HCT116 (cell line): ENCODE measurements around the gene BCS1L. TPM values are rescaled to one million over a fixed set of nuclear protein-coding genes. Genes with fewer than 3 reads are reported as not detected.

Experiments used
- ATAC-seq: fragments of 200-7000 bp; cut with Tn5 transposase; 2 replicates; pipeline ENCODE4 v1.9.1; 2020; ENCODE audit warnings: mild to moderate bottlenecking, moderate library complexity
- BruUV-seq: library from RNA; stranded (reverse); fragments of 400-500 nt; replicated peaks from 2 replicates; lab custom pipeline; 2021; lab: Mats Ljungman, UMichigan
- CTCF ChIA-PET: fragments of 300-600 bp; sonication (Branson Sonifier 250); formaldehyde crosslinking; loops from one replicate; lab custom pipeline; 2021; ENCODE audit warnings: antibody characterized with exemption; lab: Charles Lee
- POLR2A ChIA-PET: fragments of 300-600, 350-600 bp; sonication (Branson Sonifier 250); formaldehyde crosslinking; loops from one replicate; lab custom pipeline; 2021; ENCODE audit warnings: antibody characterized with exemption; lab: Charles Lee
- RAD21 ChIA-PET, 2 experiments: fragments of 300-600 bp; sonication (Branson Sonifier 250); formaldehyde crosslinking; loops; one replicate each; lab custom pipeline; 2023; ENCODE audit warnings: low total read pairs in 2 of 2; ENCODE audit not compliant: uncharacterized antibody in 2 of 2, unreplicated experiment in 2 of 2, low non-redundant PET in 1 of 2; lab: Charles Lee
- DNase-seq: peaks from one replicate; pipeline ENCODE4 v3.0.0-alpha.2; 2010; ENCODE audit warnings: low read depth, low spot score
- H2AFZ ChIP-seq: fragments of 200-600 bp; shearing (Covaris generic), sonication (generic); 2 replicates; pipeline ENCODE4 v1.6.1; 2017; ENCODE audit warnings: low read depth, mixed run types, mixed read lengths, antibody characterized with exemption, low read length; ENCODE audit not compliant: poor library complexity, severe bottlenecking
- H3K27ac ChIP-seq: 2 replicates; pipeline ENCODE4 v1.5.1; 2012; ENCODE audit warnings: low read depth, low read length
- H3K27me3 ChIP-seq: fragments of 200-600 bp; sonication (generic); 2 replicates; pipeline ENCODE4 v1.6.1; 2016; ENCODE audit warnings: mixed run types, low read length, mixed read lengths; ENCODE audit not compliant: insufficient read depth
- H3K36me3 ChIP-seq, 2 experiments: fragments of 200-500 bp in 1 of 2; fragments of 200-600 bp in 1 of 2; sonication (Bioruptor generic) in 1 of 2; sonication (generic) in 1 of 2; 2 replicates each; pipeline versions ENCODE4 v1.5.1 to v1.6.1; 2014 to 2016; ENCODE audit warnings: low read length in 2 of 2, inconsistent platforms in 1 of 2, mixed read lengths in 1 of 2, mixed run types in 1 of 2; ENCODE audit not compliant: insufficient read depth in 2 of 2, control insufficient read depth in 1 of 2
- H3K4me1 ChIP-seq, 2 experiments: fragments of 200-600 bp in 1 of 2; sonication (generic) in 1 of 2; 2 replicates each; pipeline versions ENCODE4 v1.5.1 to v1.6.1; 2012 to 2017; ENCODE audit warnings: low read length in 2 of 2, inconsistent platforms in 1 of 2, mild to moderate bottlenecking in 1 of 2, mixed read lengths in 1 of 2, mixed run types in 1 of 2, moderate library complexity in 1 of 2; ENCODE audit not compliant: insufficient read depth in 2 of 2, control insufficient read depth in 1 of 2
- H3K4me2 ChIP-seq: fragments of 200-600 bp; sonication (generic); 2 replicates; pipeline ENCODE4 v1.6.1; 2017; ENCODE audit warnings: mixed run types, low read length, mixed read lengths
- H3K4me3 ChIP-seq, 2 experiments: fragments of 200-600 bp in 1 of 2; sonication (generic) in 1 of 2; replicated peaks in 1 of 2; 2 replicates each; pipeline ENCODE4 v1.5.1; 2011 to 2016; ENCODE audit warnings: low read length in 2 of 2, control low read depth in 1 of 2, low read depth in 1 of 2, mild to moderate bottlenecking in 1 of 2, mixed read lengths in 1 of 2, mixed run types in 1 of 2
- H3K79me2 ChIP-seq: fragments of 200-600 bp; sonication (generic); 2 replicates; pipeline ENCODE4 v1.6.1; 2017; ENCODE audit warnings: mild to moderate bottlenecking, mixed run types, low read length, moderate library complexity, mixed read lengths; ENCODE audit not compliant: insufficient read depth
- H3K9ac ChIP-seq: fragments of 200-600 bp; sonication (generic); 2 replicates; pipeline ENCODE4 v1.6.1; 2016; ENCODE audit warnings: low read length, mixed read lengths
- H3K9me2 ChIP-seq: fragments of 200-600 bp; sonication (generic), shearing (Covaris generic); 2 replicates; pipeline ENCODE4 v1.6.1; 2017; ENCODE audit warnings: mixed run types, mild to moderate bottlenecking, moderate library complexity; ENCODE audit not compliant: insufficient read depth
- H3K9me3 ChIP-seq, 2 experiments: fragments of 200-500 bp in 1 of 2; fragments of 200-600 bp in 1 of 2; sonication (Bioruptor generic) in 1 of 2; sonication (generic) in 1 of 2; 2 replicates each; pipeline ENCODE4 v1.6.1; 2014 to 2017; ENCODE audit warnings: low read length in 2 of 2, mixed read lengths in 2 of 2, inconsistent platforms in 1 of 2, low read depth in 1 of 2, mild to moderate bottlenecking in 1 of 2, mixed run types in 1 of 2, moderate library complexity in 1 of 2; ENCODE audit not compliant: control insufficient read depth in 1 of 2, insufficient read depth in 1 of 2
- H4K20me1 ChIP-seq: fragments of 200-600 bp; sonication (generic), shearing (Covaris generic); 2 replicates; pipeline ENCODE4 v1.6.1; 2017; ENCODE audit warnings: mixed run types, mild to moderate bottlenecking, moderate library complexity; ENCODE audit not compliant: insufficient read depth
- ATF3 ChIP-seq: IDR thresholded peaks from 2 replicates; pipeline ENCODE4 v1.6.1; 2012
- CBX3 ChIP-seq: IDR thresholded peaks from 2 replicates; pipeline ENCODE4 v1.6.1; 2012; ENCODE audit warnings: low read depth
- EGR1 ChIP-seq: IDR thresholded peaks from 2 replicates; pipeline ENCODE4 v1.6.1; 2012; ENCODE audit warnings: low read depth
- ELF1 ChIP-seq: IDR thresholded peaks from 2 replicates; pipeline ENCODE4 v1.6.1; 2012; ENCODE audit warnings: low read depth, borderline replicate concordance
- EZH2 ChIP-seq: fragments of 200-600 bp; sonication (generic); IDR thresholded peaks from 2 replicates; pipeline ENCODE4 v1.6.1; 2017; ENCODE audit warnings: antibody characterized with exemption, mixed run types
- EZH2phosphoT487 ChIP-seq: fragments of 200-600 bp; IDR thresholded peaks from 2 replicates; pipeline ENCODE4 v1.6.1; 2018; ENCODE audit warnings: antibody characterized with exemption, borderline replicate concordance
- FOSL1 ChIP-seq: IDR thresholded peaks from 2 replicates; pipeline ENCODE4 v1.6.1; 2012; ENCODE audit warnings: low read depth
- JUND ChIP-seq: IDR thresholded peaks from 2 replicates; pipeline ENCODE4 v1.6.1; 2012
- POLR2A ChIP-seq: IDR thresholded peaks from 2 replicates; pipeline ENCODE4 v1.7.0; 2011; ENCODE audit warnings: borderline replicate concordance; ENCODE audit not compliant: insufficient read depth, insufficient read length; ENCODE audit errors: extremely low read depth
- SIN3A ChIP-seq: IDR thresholded peaks from 2 replicates; pipeline ENCODE4 v1.6.1; 2012; ENCODE audit warnings: low read depth
- SP1 ChIP-seq: IDR thresholded peaks from 2 replicates; pipeline ENCODE4 v1.6.1; 2012; ENCODE audit warnings: low read depth
- ZFX ChIP-seq: fragments of 450-650 bp; IDR thresholded peaks from 2 replicates; pipeline ENCODE4 v1.6.1; 2017
- intact Hi-C: fragments of 100-400 bp; cut with micrococcal nuclease; formaldehyde crosslinking; loops from 2 replicates; pipeline ENCODE4 v1.10.0; 2022
- total RNA-seq: library from RNA; stranded (reverse); gene quantifications from one replicate; pipeline ENCODE4 v1.2.1, GENCODE V29; 2021; ENCODE audit not compliant: unreplicated experiment
- TF ChIP-seq, protein P1 (sequence below): IDR thresholded peaks from 2 replicates; pipeline ENCODE4 v1.6.1; 2012; ENCODE audit warnings: low read depth
- TF ChIP-seq, protein P2 (sequence below), 3 experiments: fragments of 200-600 bp in 1 of 3; sonication (generic) in 1 of 3; IDR thresholded peaks in 2 of 3; conservative IDR thresholded peaks in 1 of 3; 2 replicates each; pipeline ENCODE4 v1.5.1; 2012 to 2017; ENCODE audit warnings: low read depth in 2 of 3, low read length in 2 of 3, antibody characterized with exemption in 1 of 3, borderline replicate concordance in 1 of 3, control low read depth in 1 of 3, mild to moderate bottlenecking in 1 of 3, mixed read lengths in 1 of 3, mixed run types in 1 of 3, moderate library complexity in 1 of 3; ENCODE audit not compliant: insufficient read depth in 1 of 3

BCS1L gene
- total RNA-seq, 1 experiment from 2014 or later, result 57.4 TPM

DNA sequence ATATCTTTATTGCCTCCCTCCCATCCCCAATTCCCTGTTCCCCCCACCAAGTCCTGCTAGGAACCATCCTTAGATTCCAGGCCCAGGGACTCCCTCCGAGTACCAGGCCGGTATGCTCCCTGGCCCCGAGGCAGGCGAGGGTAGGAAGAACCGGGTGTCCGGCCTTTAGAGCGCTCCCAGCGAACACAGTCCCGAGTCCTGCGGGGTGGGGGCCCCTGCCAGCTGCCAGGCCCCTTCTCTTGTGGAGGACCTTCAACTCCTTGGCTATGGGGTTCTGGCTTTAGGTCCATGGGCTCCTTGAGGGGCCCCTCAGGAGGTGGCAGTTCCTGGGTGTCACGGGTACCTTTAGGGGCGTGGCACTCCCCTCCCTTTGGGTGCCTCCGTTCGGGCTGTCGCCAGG lies 4.4 kb downstream of the BCS1L start:
- Histone ChIP-seq H3K79me2 (peaks cover 20% of the 10 kb centered on the region), H3K4me3 (no peak overlapping the region), H3K36me3 (peaks cover 38 to 52% of the 10 kb centered on the region in 2 experiments), H3K4me2 (no peak overlapping the region), H2AFZ (no peak overlapping the region), H3K9me2 (no peaks in the 10 kb centered on the region), H3K27ac (no peak overlapping the region), H3K27me3 (no peaks in the 10 kb centered on the region), H4K20me1 (no peaks in the 10 kb centered on the region), H3K9me3 (no peaks in the 10 kb centered on the region), H3K9ac (no peak overlapping the region), H3K4me1 (peaks cover 0 to 9% of the 10 kb centered on the region in 2 experiments; a peak in 2 of 4 replicates)
- no peak for DNase-seq
- TF ChIP-seq, protein P1, sequence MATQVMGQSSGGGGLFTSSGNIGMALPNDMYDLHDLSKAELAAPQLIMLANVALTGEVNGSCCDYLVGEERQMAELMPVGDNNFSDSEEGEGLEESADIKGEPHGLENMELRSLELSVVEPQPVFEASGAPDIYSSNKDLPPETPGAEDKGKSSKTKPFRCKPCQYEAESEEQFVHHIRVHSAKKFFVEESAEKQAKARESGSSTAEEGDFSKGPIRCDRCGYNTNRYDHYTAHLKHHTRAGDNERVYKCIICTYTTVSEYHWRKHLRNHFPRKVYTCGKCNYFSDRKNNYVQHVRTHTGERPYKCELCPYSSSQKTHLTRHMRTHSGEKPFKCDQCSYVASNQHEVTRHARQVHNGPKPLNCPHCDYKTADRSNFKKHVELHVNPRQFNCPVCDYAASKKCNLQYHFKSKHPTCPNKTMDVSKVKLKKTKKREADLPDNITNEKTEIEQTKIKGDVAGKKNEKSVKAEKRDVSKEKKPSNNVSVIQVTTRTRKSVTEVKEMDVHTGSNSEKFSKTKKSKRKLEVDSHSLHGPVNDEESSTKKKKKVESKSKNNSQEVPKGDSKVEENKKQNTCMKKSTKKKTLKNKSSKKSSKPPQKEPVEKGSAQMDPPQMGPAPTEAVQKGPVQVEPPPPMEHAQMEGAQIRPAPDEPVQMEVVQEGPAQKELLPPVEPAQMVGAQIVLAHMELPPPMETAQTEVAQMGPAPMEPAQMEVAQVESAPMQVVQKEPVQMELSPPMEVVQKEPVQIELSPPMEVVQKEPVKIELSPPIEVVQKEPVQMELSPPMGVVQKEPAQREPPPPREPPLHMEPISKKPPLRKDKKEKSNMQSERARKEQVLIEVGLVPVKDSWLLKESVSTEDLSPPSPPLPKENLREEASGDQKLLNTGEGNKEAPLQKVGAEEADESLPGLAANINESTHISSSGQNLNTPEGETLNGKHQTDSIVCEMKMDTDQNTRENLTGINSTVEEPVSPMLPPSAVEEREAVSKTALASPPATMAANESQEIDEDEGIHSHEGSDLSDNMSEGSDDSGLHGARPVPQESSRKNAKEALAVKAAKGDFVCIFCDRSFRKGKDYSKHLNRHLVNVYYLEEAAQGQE, result no peak
- TF ChIP-seq CBX3, result no peak
- TF ChIP-seq ELF1, result no peak
- TF ChIP-seq POLR2A, result no peak
- TF ChIP-seq SIN3A, result no peak
- TF ChIP-seq FOSL1, result no peak
- TF ChIP-seq EGR1, result no peak
- no peak for TF ChIP-seq SP1
- TF ChIP-seq ZFX, result no peak
- no peak for TF ChIP-seq EZH2
- no peak for TF ChIP-seq JUND
- no peak for TF ChIP-seq EZH2phosphoT487
- TF ChIP-seq ATF3, result no peak
- TF ChIP-seq, protein P2, sequence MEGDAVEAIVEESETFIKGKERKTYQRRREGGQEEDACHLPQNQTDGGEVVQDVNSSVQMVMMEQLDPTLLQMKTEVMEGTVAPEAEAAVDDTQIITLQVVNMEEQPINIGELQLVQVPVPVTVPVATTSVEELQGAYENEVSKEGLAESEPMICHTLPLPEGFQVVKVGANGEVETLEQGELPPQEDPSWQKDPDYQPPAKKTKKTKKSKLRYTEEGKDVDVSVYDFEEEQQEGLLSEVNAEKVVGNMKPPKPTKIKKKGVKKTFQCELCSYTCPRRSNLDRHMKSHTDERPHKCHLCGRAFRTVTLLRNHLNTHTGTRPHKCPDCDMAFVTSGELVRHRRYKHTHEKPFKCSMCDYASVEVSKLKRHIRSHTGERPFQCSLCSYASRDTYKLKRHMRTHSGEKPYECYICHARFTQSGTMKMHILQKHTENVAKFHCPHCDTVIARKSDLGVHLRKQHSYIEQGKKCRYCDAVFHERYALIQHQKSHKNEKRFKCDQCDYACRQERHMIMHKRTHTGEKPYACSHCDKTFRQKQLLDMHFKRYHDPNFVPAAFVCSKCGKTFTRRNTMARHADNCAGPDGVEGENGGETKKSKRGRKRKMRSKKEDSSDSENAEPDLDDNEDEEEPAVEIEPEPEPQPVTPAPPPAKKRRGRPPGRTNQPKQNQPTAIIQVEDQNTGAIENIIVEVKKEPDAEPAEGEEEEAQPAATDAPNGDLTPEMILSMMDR (IDR thresholded peaks at IDR 0.05 in 2 of 3, conservative IDR thresholded peaks at IDR 0.05 in 1 of 3; ENCODE audit: borderline replicate concordance in 1 of 3, insufficient read depth in 1 of 3, low read depth in 2 of 3, low read length in 2 of 3), result no peak
- RAD21 ChIA-PET, result no interaction called here
- no TSS peak for BruUV-seq
- intact Hi-C loops, result no loop called here
- POLR2A ChIA-PET, result no interaction called here
- CTCF ChIA-PET, result no interaction called here
- ATAC-seq, result no peak
